Measurements from ENCODE around the gene PTPRA. TPM values are rescaled to one million over a fixed set of nuclear protein-coding genes. Genes with fewer than 3 reads are reported as not detected.

Gene PTPRA
- total and polyA plus RNA-seq, 10 of the 15 experiments (the other 5 are each of a cell fraction or from before 2014, with no cell fraction given), result 3.9 to 62.1 (median 34.6) TPM

DNA sequence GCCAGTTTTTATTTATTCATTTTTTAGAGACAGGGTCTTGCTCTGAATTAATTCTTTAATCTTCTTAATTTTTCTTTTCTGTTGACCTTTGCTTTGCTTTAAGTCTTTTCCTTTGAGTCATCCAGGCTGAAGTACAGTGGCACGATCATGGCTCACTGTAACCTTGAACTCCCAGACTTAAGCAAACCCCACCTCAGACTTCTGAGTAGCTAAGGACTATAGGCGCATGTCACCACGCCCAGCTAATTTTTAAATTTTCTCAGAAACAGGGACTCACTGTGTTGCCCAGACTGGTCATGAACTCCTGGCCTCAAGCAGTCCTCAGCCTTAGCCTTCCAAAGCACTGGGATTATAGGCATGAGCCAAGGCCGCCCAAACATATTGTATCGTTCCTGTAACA is 98.8 kb downstream of the PTPRA start (continued):
- TF ChIP-seq, protein P1, sequence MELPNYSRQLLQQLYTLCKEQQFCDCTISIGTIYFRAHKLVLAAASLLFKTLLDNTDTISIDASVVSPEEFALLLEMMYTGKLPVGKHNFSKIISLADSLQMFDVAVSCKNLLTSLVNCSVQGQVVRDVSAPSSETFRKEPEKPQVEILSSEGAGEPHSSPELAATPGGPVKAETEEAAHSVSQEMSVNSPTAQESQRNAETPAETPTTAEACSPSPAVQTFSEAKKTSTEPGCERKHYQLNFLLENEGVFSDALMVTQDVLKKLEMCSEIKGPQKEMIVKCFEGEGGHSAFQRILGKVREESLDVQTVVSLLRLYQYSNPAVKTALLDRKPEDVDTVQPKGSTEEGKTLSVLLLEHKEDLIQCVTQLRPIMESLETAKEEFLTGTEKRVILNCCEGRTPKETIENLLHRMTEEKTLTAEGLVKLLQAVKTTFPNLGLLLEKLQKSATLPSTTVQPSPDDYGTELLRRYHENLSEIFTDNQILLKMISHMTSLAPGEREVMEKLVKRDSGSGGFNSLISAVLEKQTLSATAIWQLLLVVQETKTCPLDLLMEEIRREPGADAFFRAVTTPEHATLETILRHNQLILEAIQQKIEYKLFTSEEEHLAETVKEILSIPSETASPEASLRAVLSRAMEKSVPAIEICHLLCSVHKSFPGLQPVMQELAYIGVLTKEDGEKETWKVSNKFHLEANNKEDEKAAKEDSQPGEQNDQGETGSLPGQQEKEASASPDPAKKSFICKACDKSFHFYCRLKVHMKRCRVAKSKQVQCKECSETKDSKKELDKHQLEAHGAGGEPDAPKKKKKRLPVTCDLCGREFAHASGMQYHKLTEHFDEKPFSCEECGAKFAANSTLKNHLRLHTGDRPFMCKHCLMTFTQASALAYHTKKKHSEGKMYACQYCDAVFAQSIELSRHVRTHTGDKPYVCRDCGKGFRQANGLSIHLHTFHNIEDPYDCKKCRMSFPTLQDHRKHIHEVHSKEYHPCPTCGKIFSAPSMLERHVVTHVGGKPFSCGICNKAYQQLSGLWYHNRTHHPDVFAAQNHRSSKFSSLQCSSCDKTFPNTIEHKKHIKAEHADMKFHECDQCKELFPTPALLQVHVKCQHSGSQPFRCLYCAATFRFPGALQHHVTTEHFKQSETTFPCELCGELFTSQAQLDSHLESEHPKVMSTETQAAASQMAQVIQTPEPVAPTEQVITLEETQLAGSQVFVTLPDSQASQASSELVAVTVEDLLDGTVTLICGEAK (IDR thresholded peaks at IDR 0.05; ENCODE audit: borderline replicate concordance), result no peak
- no peak for TF ChIP-seq SMAD5 (IDR thresholded peaks at IDR 0.05; ENCODE audit: low read depth)
- TF ChIP-seq BCL11A (IDR thresholded peaks at IDR 0.05; ENCODE audit: low read depth, low read length), result no peak

DNA sequence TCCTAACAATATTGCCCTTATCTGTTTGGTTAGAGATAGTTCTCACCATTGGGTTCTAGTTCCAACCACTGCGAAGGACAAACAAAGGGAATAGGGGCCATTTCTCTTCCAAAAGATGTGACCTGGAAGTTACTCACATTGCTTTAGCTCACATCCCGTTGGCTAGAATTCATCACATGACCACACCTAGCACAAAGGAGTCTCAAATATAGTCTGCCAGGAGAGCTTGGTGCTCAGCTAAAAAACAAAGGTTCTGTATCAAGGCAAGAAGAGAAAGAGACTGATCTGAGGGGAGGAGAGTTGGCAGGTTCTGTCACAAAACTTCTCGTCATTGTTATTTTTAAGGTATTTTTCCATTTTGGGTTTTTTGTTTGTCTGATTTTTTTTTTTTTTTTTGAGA is 100.3 kb downstream of the PTPRA start:
- peaks cover 0 to 4% of the 10 kb centered on the region in 2 experiments; a peak in 2 of 4 replicates for H3K36me3 ChIP-seq (ENCODE audit: control insufficient read depth in 2 of 2, insufficient read depth in 2 of 2, low read length in 1 of 2)
- H3K9ac ChIP-seq (ENCODE audit: control insufficient read depth, insufficient read depth, low read length), result no peak overlapping the region
- FAIRE-seq (no peak), DNase-seq (ENCODE audit: low read depth, low spot score) (no peak), ATAC-seq (no peak)
- no peak for TF ChIP-seq JUNB (IDR thresholded peaks at IDR 0.05)
- no peak for TF ChIP-seq ZNF384 (IDR thresholded peaks at IDR 0.05; ENCODE audit: borderline replicate concordance, low read depth, low read length)
- no peak for TF ChIP-seq EED (IDR thresholded peaks at IDR 0.05; ENCODE audit: low read depth)
- TF ChIP-seq, protein P2, sequence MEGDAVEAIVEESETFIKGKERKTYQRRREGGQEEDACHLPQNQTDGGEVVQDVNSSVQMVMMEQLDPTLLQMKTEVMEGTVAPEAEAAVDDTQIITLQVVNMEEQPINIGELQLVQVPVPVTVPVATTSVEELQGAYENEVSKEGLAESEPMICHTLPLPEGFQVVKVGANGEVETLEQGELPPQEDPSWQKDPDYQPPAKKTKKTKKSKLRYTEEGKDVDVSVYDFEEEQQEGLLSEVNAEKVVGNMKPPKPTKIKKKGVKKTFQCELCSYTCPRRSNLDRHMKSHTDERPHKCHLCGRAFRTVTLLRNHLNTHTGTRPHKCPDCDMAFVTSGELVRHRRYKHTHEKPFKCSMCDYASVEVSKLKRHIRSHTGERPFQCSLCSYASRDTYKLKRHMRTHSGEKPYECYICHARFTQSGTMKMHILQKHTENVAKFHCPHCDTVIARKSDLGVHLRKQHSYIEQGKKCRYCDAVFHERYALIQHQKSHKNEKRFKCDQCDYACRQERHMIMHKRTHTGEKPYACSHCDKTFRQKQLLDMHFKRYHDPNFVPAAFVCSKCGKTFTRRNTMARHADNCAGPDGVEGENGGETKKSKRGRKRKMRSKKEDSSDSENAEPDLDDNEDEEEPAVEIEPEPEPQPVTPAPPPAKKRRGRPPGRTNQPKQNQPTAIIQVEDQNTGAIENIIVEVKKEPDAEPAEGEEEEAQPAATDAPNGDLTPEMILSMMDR (IDR thresholded peaks at IDR 0.05 in 2 of 3, conservative IDR thresholded peaks at IDR 0.05 in 1 of 3; ENCODE audit: control insufficient read depth in 2 of 3, extremely low read depth in 1 of 3, insufficient read depth in 1 of 3, low read depth in 3 of 3, low read length in 3 of 3), result no peak
- no peak for TF ChIP-seq RUNX3 (IDR thresholded peaks at IDR 0.05; ENCODE audit: low read length)
- TF ChIP-seq ZNF622 (IDR thresholded peaks at IDR 0.05), result no peak
- no peak for TF ChIP-seq BACH1 (IDR thresholded peaks at IDR 0.05; ENCODE audit: borderline replicate concordance)
- no peak for TF ChIP-seq BCL11A (IDR thresholded peaks at IDR 0.05; ENCODE audit: low read depth, low read length)
- TF ChIP-seq SIN3A (IDR thresholded peaks at IDR 0.05; ENCODE audit: low read depth, low read length), result no peak
- TF ChIP-seq, protein P3, sequence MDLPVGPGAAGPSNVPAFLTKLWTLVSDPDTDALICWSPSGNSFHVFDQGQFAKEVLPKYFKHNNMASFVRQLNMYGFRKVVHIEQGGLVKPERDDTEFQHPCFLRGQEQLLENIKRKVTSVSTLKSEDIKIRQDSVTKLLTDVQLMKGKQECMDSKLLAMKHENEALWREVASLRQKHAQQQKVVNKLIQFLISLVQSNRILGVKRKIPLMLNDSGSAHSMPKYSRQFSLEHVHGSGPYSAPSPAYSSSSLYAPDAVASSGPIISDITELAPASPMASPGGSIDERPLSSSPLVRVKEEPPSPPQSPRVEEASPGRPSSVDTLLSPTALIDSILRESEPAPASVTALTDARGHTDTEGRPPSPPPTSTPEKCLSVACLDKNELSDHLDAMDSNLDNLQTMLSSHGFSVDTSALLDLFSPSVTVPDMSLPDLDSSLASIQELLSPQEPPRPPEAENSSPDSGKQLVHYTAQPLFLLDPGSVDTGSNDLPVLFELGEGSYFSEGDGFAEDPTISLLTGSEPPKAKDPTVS (IDR thresholded peaks at IDR 0.05; ENCODE audit: low read depth, low read length), result no peak
- TF ChIP-seq FOXK2 (IDR thresholded peaks at IDR 0.05), result no peak
- ChIA-PET POLR2A (interaction anchor here (0.7 kb wide), 2 partner anchors 16 to 55 kb away, joined by 3 to 4 read pairs; no protein-coding TSS in a partner anchor), RAD21 (ENCODE audit: unreplicated experiment) (no interaction called here), SMC1A (ENCODE audit: uncharacterized antibody, unreplicated experiment) (interaction anchor here (1.0 to 1.3 kb wide), 2 partner anchors 11 to 27 kb away, joined by 3 to 5 read pairs; no protein-coding TSS in a partner anchor), CTCF (no interaction called here)
- H2AFZ ChIP-seq (ENCODE audit: control insufficient read depth, low read depth, low read length), result no peak overlapping the region
- no peaks in the 10 kb centered on the region for H4K20me1 ChIP-seq (ENCODE audit: control insufficient read depth, insufficient read depth)
- H3K79me2 ChIP-seq (ENCODE audit: control insufficient read depth, insufficient read depth, low read length), result no peaks in the 10 kb centered on the region
- no peaks in the 10 kb centered on the region for H3K27me3 ChIP-seq (replicated peaks in 1 of 2; ENCODE audit: control insufficient read depth in 2 of 2, insufficient read depth in 2 of 2, low read length in 1 of 2)
- no peak overlapping the region for H3K4me2 ChIP-seq (ENCODE audit: control insufficient read depth, insufficient read depth)
- H3K4me1 ChIP-seq (ENCODE audit: control insufficient read depth, insufficient read depth, low read length), result peaks cover under 1% of the 10 kb centered on the region
- intact Hi-C loops (cut with micrococcal nuclease; ENCODE audit: unreplicated experiment), result no loop called here
- H3K9me3 ChIP-seq (replicated peaks; ENCODE audit: control insufficient read depth, insufficient read depth, low read length), result no peaks in the 10 kb centered on the region
- in situ Hi-C loops (cut with MboI), result no loop called here
- no peak overlapping the region for H3K4me3 ChIP-seq
- H3K27ac ChIP-seq (ENCODE audit: control insufficient read depth, insufficient read depth), result no peak overlapping the region
- WGBS (ENCODE audit: insufficient coverage, insufficient replicate concordance, low lambda C conversion rate, missing lambda C conversion rate), result 82% methylated on average over 3 of the region's 3 CpGs
- BruUV-seq (replicated peaks), result no TSS peak
